Epithelial cell of proximal tubule (primary cell): ENCODE results near the gene MZF1. TPM values are rescaled to one million over a fixed set of nuclear protein-coding genes. Genes with fewer than 3 reads are reported as not detected.
"Not testable (repeated sequence)": the region's sequence is repeated elsewhere in the genome, so short reads cannot be mapped to it uniquely, and the experiment has no call there.

Source experiments
- DNase-seq: peaks from one replicate; pipeline ENCODE4 v3.0.0-alpha.2; 2011; ENCODE audit warnings: low read depth
- H3K4me3 ChIP-seq: 2 replicates; pipeline ENCODE4 v1.5.1; 2011; ENCODE audit warnings: low read depth, mild to moderate bottlenecking, low read length
- total RNA-seq: library from RNA; depleted of rRNA; stranded (reverse); fragments of >200 nt; gene quantifications from 2 replicates; pipeline ENCODE4 v1.2.3, GENCODE V29; 2015
- TF ChIP-seq, protein P1 (sequence below): conservative IDR thresholded peaks from 2 replicates; pipeline ENCODE4 v1.5.1; 2012; ENCODE audit warnings: low read depth, mild to moderate bottlenecking, low read length

The MZF1 gene
- 8.0 and 12.7 TPM in 2 replicates for total RNA-seq

DNA sequence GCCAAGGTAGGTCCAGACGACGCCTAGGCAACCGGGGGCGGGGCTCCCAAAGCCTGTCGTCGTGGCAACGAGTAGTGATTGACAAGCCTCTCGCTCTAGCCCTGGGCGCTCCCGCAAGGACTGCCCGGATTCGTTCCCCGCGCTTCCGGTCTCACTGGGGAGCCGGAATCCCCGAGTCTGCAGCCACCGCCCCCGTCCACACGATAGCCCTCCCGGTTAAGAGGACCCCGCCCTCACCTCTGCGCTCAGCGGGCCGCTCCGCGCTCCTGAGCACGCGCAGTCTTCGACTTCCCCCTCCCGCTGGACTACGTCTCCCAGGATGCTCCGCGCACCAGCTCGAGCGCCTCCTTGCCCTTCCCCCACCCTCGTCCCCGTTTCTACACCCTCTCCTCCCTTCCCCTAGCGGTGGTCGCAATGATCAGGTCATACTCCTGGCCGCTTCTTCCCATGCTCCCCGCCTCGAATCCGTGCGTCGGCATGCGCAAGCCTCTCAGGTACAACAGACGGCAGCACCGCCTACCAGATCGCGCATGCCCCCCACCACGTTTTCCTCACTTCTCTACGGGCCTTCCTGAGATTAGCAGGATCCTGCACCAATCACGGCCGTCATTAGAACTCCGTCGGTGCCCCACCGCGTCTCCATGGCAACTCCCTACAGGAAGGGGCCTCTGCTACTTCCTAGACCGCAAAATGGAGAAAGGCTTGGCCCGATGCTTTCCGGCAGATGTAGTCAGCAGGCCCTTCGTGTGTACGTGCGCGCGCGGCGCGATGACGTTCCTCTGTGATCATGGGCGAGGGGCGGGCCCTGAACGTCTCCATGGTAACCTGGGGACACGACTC is at the start of gene MZF1:
Gene MZF1, minus strand, starts transcription at position 518 of the 840 bp plus-strand sequence. CDS start 1,946 bp downstream, outside the sequence.
- TF ChIP-seq, protein P1, sequence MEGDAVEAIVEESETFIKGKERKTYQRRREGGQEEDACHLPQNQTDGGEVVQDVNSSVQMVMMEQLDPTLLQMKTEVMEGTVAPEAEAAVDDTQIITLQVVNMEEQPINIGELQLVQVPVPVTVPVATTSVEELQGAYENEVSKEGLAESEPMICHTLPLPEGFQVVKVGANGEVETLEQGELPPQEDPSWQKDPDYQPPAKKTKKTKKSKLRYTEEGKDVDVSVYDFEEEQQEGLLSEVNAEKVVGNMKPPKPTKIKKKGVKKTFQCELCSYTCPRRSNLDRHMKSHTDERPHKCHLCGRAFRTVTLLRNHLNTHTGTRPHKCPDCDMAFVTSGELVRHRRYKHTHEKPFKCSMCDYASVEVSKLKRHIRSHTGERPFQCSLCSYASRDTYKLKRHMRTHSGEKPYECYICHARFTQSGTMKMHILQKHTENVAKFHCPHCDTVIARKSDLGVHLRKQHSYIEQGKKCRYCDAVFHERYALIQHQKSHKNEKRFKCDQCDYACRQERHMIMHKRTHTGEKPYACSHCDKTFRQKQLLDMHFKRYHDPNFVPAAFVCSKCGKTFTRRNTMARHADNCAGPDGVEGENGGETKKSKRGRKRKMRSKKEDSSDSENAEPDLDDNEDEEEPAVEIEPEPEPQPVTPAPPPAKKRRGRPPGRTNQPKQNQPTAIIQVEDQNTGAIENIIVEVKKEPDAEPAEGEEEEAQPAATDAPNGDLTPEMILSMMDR: peak; percentile 6
- peak; percentile 97 for DNase-seq
- H3K4me3 ChIP-seq: peak within 1 kb of the TSS; percentile 65

GRCh38 chr19:58607213-58607612 is 34.1 kb upstream of the MZF1 start:
- H3K4me3 ChIP-seq, DNase-seq: not testable (repeated sequence)

GRCh38 chr19:58606251-58606896 is 33.2 kb upstream of the MZF1 start:
- not testable (repeated sequence) for DNase-seq

GRCh38 chr19:58586133-58586765 is 13.1 kb upstream of the MZF1 start:
- no peak for DNase-seq

More at GRCh38 chr19:58606251-58606896, 33.2 kb upstream of the MZF1 start:
- H3K4me3 ChIP-seq: not testable (repeated sequence)

DNA sequence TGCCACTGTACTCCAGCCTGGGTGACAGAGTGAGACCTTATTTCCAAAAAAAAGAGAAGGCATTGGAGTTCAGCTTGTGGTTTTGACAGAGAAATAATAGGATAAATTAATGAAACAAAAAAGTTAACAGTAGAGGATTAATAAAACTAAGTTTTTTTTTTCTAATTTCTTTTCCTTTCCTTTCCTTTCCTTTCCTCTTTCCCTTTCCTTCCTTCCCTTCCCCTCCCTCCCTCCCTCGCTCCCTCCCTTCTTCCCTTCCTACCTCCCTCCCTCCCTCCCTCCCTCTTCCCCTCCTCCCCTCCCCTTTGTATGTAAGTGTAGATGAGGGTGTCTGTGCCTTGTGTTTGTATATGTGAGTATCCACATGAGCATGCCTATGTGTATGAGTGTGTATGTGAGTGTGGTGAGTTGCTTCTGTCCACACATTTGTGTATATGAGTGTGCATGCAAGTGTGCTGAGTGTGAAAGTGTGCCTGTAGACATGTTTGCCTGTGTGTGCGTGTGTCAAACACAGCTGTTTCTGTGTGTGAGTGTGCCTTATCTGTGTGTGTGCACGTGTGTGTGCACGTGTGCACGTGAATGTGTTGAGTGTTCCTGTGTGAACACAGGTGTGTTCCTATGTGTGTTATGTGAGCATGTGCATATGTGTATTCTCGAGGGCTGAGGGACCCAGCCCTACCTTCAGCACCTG is 12.5 kb upstream of the MZF1 start:
- TF ChIP-seq, protein P1: no peak
- no peak overlapping the region for H3K4me3 ChIP-seq
- no peak for DNase-seq

More at GRCh38 chr19:58586133-58586765, 13.1 kb upstream of the MZF1 start:
- H3K4me3 ChIP-seq: no peak overlapping the region
- TF ChIP-seq, protein P1: no peak

GRCh38 chr19:58584498-58585441 is 11.6 kb upstream of the MZF1 start:
- TF ChIP-seq, protein P1: no peak
- no peak overlapping the region for H3K4me3 ChIP-seq
- DNase-seq: no peak

DNA sequence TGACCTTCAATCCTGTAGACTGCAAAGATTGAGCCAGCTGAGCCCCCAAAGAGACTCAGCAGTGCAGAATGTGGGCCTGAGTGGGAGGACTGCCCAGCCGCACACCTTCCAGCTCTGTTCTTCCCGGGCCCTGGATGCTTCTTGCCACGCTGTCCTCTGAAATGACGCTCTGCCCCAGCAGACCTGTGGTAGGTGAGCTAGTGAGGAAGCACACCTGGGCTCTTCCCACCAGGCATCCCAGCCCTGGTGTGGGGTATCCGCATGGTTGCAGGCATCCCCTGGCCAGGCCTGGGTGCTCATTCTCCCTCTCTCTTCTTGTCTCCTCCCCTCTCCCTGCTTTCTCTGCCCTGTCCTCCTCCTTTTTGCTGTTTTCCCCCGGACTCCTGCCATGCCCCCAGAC is 9.8 kb upstream of the MZF1 start:
- no peak for DNase-seq
- no peak overlapping the region for H3K4me3 ChIP-seq
- TF ChIP-seq, protein P1: no peak
